ENCODE data around the gene NSG2.
"Not testable (repeated sequence)": the region's sequence is repeated elsewhere in the genome, so short reads cannot be mapped to it uniquely, and the experiment has no call there.

The NSG2 gene

DNA sequence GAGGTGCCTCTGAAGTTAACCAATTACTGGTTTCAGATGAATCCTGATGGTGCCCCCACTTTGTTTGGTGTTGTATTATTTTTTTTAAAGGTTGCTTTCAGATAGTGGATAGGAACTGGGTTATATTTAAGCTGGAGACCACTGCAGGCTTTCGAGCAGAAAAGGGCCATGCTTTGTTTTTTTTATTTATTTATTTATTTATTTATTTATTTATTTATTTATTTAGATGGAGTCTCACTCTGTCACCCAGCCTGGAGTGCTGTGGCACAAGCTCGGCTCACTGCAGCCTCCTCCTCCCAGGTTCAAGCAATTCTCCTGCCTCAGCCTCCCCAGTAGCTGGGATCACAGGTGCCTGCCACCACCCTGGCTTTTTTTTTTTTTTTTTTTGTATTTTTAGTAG is 57.1 kb downstream of the NSG2 start:
- CTCF ChIA-PET, POLR2A ChIA-PET: not testable (repeated sequence)

More for the DNA sequence above, 57.1 kb downstream of the NSG2 start:
- TF ChIP-seq ZNF560 (tag by site-specific recombination; IDR thresholded peaks at IDR 0.05; ENCODE audit: borderline replicate concordance) (0 out of 2 replicates have a peak, but pooled peaks have one; percentile 16), REST (tag by site-specific recombination; IDR thresholded peaks at IDR 0.05) (peak; percentile 61), ZNF629 (tag by site-specific recombination; IDR thresholded peaks at IDR 0.05) (0 out of 2 replicates have a peak, but pooled peaks have one; percentile 25), ZNF433 (tag by site-specific recombination; IDR thresholded peaks at IDR 0.05; ENCODE audit: low read depth) (0 out of 2 replicates have a peak, but pooled peaks have one; percentile 18), ZNF202 (tag by site-specific recombination; IDR thresholded peaks at IDR 0.05; ENCODE audit: borderline replicate concordance) (peak; percentile 80; the same call in 1 of the 2 replicates), ZNF138 (tag by site-specific recombination; IDR thresholded peaks at IDR 0.05; ENCODE audit: borderline replicate concordance) (peak; percentile 52; the same call in 1 of the 2 replicates), ZNF623 (tag by site-specific recombination; IDR thresholded peaks at IDR 0.05) (peak; percentile 53), ZBTB11 (tag by site-specific recombination; conservative IDR thresholded peaks at IDR 0.05; ENCODE audit: low read depth) (peak; percentile 69), ZNF140 (tag by site-specific recombination; IDR thresholded peaks at IDR 0.05) (peak; percentile 61; the same call in 1 of the 2 replicates), ZNF394 (tag by site-specific recombination; IDR thresholded peaks at IDR 0.05; ENCODE audit: borderline replicate concordance) (peak; percentile 79; the same call in 1 of the 2 replicates), ZNF426 (tag by site-specific recombination; IDR thresholded peaks at IDR 0.05) (peak; percentile 71), ZNF555 (tag by site-specific recombination; conservative IDR thresholded peaks at IDR 0.05) (peak; percentile 65), GLI2 (tag by site-specific recombination; IDR thresholded peaks at IDR 0.05; ENCODE audit: borderline replicate concordance, low read depth) (peak; percentile 15; the same call in 1 of the 2 replicates), ZBTB8A (tag by site-specific recombination; IDR thresholded peaks at IDR 0.05) (peak; percentile 51; the same call in 1 of the 2 replicates), ZBTB21 (tag by site-specific recombination; IDR thresholded peaks at IDR 0.05) (0 out of 2 replicates have a peak, but pooled peaks have one; percentile 33)
- TF ChIP-seq, protein P1, sequence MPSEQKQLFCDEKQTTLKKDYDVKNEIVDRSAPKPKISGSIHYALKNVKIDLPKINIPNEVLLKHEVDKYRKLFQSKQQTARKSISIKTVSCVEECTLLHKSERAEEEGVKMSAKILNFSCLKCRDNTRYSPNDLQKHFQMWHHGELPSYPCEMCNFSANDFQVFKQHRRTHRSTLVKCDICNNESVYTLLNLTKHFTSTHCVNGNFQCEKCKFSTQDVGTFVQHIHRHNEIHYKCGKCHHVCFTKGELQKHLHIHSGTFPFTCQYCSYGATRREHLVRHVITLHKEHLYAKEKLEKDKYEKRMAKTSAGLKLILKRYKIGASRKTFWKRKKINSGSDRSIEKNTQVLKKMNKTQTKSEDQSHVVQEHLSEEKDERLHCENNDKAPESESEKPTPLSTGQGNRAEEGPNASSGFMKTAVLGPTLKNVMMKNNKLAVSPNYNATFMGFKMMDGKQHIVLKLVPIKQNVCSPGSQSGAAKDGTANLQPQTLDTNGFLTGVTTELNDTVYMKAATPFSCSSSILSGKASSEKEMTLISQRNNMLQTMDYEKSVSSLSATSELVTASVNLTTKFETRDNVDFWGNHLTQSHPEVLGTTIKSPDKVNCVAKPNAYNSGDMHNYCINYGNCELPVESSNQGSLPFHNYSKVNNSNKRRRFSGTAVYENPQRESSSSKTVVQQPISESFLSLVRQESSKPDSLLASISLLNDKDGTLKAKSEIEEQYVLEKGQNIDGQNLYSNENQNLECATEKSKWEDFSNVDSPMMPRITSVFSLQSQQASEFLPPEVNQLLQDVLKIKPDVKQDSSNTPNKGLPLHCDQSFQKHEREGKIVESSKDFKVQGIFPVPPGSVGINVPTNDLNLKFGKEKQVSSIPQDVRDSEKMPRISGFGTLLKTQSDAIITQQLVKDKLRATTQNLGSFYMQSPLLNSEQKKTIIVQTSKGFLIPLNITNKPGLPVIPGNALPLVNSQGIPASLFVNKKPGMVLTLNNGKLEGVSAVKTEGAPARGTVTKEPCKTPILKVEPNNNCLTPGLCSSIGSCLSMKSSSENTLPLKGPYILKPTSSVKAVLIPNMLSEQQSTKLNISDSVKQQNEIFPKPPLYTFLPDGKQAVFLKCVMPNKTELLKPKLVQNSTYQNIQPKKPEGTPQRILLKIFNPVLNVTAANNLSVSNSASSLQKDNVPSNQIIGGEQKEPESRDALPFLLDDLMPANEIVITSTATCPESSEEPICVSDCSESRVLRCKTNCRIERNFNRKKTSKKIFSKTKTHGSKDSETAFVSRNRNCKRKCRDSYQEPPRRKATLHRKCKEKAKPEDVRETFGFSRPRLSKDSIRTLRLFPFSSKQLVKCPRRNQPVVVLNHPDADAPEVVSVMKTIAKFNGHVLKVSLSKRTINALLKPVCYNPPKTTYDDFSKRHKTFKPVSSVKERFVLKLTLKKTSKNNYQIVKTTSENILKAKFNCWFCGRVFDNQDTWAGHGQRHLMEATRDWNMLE (tag by site-specific recombination; conservative IDR thresholded peaks at IDR 0.05; ENCODE audit: low read depth) = peak; percentile 83
- not testable (repeated sequence) for H3K27ac ChIP-seq (ENCODE audit: extremely low read depth, low read depth, low read length); H3K4me3 ChIP-seq (ENCODE audit: low read depth, low read length); H3K9me3 ChIP-seq (ENCODE audit: control insufficient read depth, insufficient read depth, low read depth, low read length); H3K4me1 ChIP-seq (ENCODE audit: control insufficient read depth, insufficient read depth, low read length); H3K36me3 ChIP-seq (ENCODE audit: control insufficient read depth in 2 of 2, insufficient read depth in 1 of 2, low read length in 2 of 2)

All from HEK293 (cell line).